Keratinocyte (primary cell): ENCODE measurements around the gene LPCAT2. TPM values are rescaled to one million over a fixed set of nuclear protein-coding genes. Genes with fewer than 3 reads are reported as not detected.
A peak's percentile ranks its signal among the peaks of the same experiment; 100 is the strongest.

Source experiments
- DNase-seq: peaks from one replicate; pipeline ENCODE4 v3.0.0-alpha.2; 2011; ENCODE audit warnings: low read depth, missing footprints, low spot score
- FAIRE-seq: peaks from 2 replicates; lab custom pipeline; 2011; peaks lifted over from hg19 to GRCh38; lab: Jason Lieb, UNC
- H2AFZ ChIP-seq: 2 replicates; pipeline ENCODE4 v1.6.0; 2012; ENCODE audit warnings: low read length, control low read depth, inconsistent platforms; ENCODE audit not compliant: control insufficient read depth
- H3K27ac ChIP-seq: 2 replicates; pipeline ENCODE4 v1.5.1; 2011; ENCODE audit warnings: low read length; ENCODE audit not compliant: control insufficient read depth, insufficient read depth
- H3K27me3 ChIP-seq: 3 replicates; pipeline ENCODE4 v1.6.0; 2011; ENCODE audit warnings: low read length; ENCODE audit not compliant: control insufficient read depth, insufficient read depth; ENCODE audit errors: extremely low read depth
- H3K36me3 ChIP-seq, 2 experiments: 2 replicates in 1 of 2; 3 replicates in 1 of 2; pipeline ENCODE4 v1.5.1; 2011; ENCODE audit warnings: low read length in 2 of 2, mild to moderate bottlenecking in 1 of 2; ENCODE audit not compliant: control insufficient read depth in 2 of 2, insufficient read depth in 2 of 2; ENCODE audit errors: extremely low read depth in 1 of 2
- H3K4me1 ChIP-seq: 3 replicates; pipeline ENCODE4 v1.5.1; 2011; ENCODE audit warnings: low read length; ENCODE audit not compliant: control insufficient read depth, insufficient read depth; ENCODE audit errors: extremely low read depth
- H3K4me2 ChIP-seq: 3 replicates; pipeline ENCODE4 v1.6.0; 2011; ENCODE audit warnings: low read depth, low read length; ENCODE audit not compliant: control insufficient read depth, insufficient read depth; ENCODE audit errors: extremely low read depth
- H3K4me3 ChIP-seq, 3 experiments: fragments of 200-600 bp in 1 of 3; sonication (generic) in 1 of 3; 2 replicates in 2 of 3; 3 replicates in 1 of 3; pipeline ENCODE4 v1.5.1; 2011 to 2016; ENCODE audit warnings: low read length in 3 of 3, mild to moderate bottlenecking in 3 of 3, control low read depth in 2 of 3, inconsistent platforms in 1 of 3, low read depth in 1 of 3, mixed read lengths in 1 of 3, mixed run types in 1 of 3, moderate library complexity in 1 of 3; ENCODE audit not compliant: control insufficient read depth in 2 of 3, insufficient read depth in 2 of 3; ENCODE audit errors: extremely low read depth in 1 of 3
- H3K79me2 ChIP-seq: 2 replicates; pipeline ENCODE4 v1.6.0; 2012; ENCODE audit warnings: low read length; ENCODE audit not compliant: control insufficient read depth, insufficient read depth
- H3K9ac ChIP-seq: 3 replicates; pipeline ENCODE4 v1.6.0; 2011; ENCODE audit warnings: low read length; ENCODE audit not compliant: control insufficient read depth, insufficient read depth; ENCODE audit errors: extremely low read depth
- H3K9me1 ChIP-seq: 3 replicates; pipeline ENCODE4 v1.6.0; 2011; ENCODE audit warnings: low read length; ENCODE audit not compliant: control insufficient read depth, insufficient read depth; ENCODE audit errors: extremely low read depth
- H3K9me3 ChIP-seq: 2 replicates; pipeline ENCODE4 v1.5.1; 2012; ENCODE audit warnings: low read depth, low read length; ENCODE audit not compliant: control insufficient read depth
- H4K20me1 ChIP-seq: 3 replicates; pipeline ENCODE4 v1.6.0; 2011; ENCODE audit warnings: low read length; ENCODE audit not compliant: control insufficient read depth, insufficient read depth; ENCODE audit errors: extremely low read depth
- CTCF ChIP-seq, 3 experiments: IDR thresholded peaks in 1 of 3; conservative IDR thresholded peaks in 1 of 3; optimal IDR thresholded peaks in 1 of 3; 2 replicates in 2 of 3; 3 replicates in 1 of 3; pipeline versions ENCODE3 to v1.5.1; 2011; ENCODE audit warnings: low read length in 3 of 3, mild to moderate bottlenecking in 3 of 3, moderate library complexity in 2 of 3, control low read depth in 1 of 3, inconsistent platforms in 1 of 3; ENCODE audit not compliant: insufficient read depth in 2 of 3; ENCODE audit errors: extremely low read depth in 1 of 3
- EZH2 ChIP-seq: IDR thresholded peaks from one replicate; pipeline ENCODE4 v1.6.1; 2012; ENCODE audit warnings: inconsistent platforms, mild to moderate bottlenecking, low read length, moderate library complexity
- dilution Hi-C: fragments of 300-500 bp; cut with MboI; formaldehyde crosslinking; loops from one replicate; pipeline ENCODE4 v1.7.0; 2020; ENCODE audit warnings: low sequenced_read_pairs; ENCODE audit not compliant: extremely low pct_ligation_motif_present
- polyA plus RNA-seq, 5 experiments: library from polyadenylated mRNA; depleted of rRNA in 3 of 5; stranded (reverse) in 3 of 5; stranded (forward) in 1 of 5; unstranded in 1 of 5; fragments of >200 nt; gene quantifications; 1 replicate in 1 of 5; 2 replicates in 3 of 5; 3 replicates in 1 of 5; pipeline versions ENCODE4 v1.2.1 to v1.2.3, GENCODE V29; 2011 to 2012; ENCODE audit warnings: missing spikeins in 2 of 5, low read depth in 1 of 5, low replicate concordance in 1 of 5

The LPCAT2 gene
- polyA plus RNA-seq, 1 donor (not counting 4 experiments of a cell fraction or from before 2014, with no cell fraction given) = 54.4 TPM

DNA sequence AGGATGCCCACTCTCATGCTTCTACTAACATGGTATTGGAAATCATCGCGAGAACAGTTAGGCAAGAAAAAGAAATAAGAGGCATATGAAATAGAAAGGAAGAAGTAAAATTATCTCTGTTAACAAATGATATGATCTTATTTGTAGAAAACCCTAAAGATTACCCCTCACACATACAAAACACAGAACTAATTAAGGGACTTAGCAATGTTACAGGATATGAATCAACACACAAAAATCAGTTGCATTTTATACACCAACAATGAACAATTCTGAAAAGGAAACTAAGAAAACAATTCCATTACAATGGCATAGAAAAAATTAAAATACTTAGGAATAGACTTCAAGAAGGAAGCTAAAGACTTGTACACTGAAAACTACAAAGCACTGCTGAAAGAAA lies 54.9 kb downstream of the LPCAT2 start:
- peaks cover 8% of the 10 kb centered on the region for H3K79me2 ChIP-seq
- peaks cover 27% of the 10 kb centered on the region for H3K4me1 ChIP-seq
- no peak overlapping the region for H3K4me3 ChIP-seq
- no peaks in the 10 kb centered on the region for H3K9me1 ChIP-seq
- H3K36me3 ChIP-seq = peaks cover 0 to 4% of the 10 kb centered on the region in 2 experiments
- TF ChIP-seq EZH2 (no peak), CTCF (optimal IDR thresholded peaks at IDR 0.05 in 1 of 3, IDR thresholded peaks at IDR 0.05 in 1 of 3, conservative IDR thresholded peaks at IDR 0.05 in 1 of 3; ENCODE audit: extremely low read depth in 1 of 3, insufficient read depth in 2 of 3, low read length in 3 of 3) (no peak)
- DNase-seq (no peak), FAIRE-seq (no peak)
- no peak overlapping the region for H2AFZ ChIP-seq
- no peaks in the 10 kb centered on the region for H3K9me3 ChIP-seq
- no peaks in the 10 kb centered on the region for H3K27me3 ChIP-seq
- no peak overlapping the region for H3K9ac ChIP-seq
- H3K27ac ChIP-seq = peak overlapping the region; percentile 22
- dilution Hi-C loops = no loop called here
- peak overlapping the region; percentile 33 for H3K4me2 ChIP-seq
- H4K20me1 ChIP-seq = no peaks in the 10 kb centered on the region

DNA sequence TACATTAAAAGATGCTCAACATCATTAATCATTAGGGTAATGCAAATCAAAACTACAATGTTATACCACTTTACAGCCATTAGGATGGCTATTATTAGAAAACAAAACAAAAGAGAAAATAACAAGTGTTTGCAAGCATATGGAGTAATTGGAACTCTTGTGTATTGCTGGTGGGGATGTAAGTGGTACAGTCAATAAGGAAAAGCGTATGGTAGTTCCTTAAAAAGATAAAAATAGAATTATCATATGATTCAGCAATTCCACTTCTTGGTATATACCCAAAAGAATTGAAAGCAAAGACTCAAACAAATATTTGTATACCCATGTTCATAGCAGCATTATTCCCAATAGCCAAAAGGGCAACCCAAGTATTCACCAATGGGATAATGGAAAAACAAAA lies 56.2 kb downstream of the LPCAT2 start:
- Histone ChIP-seq H3K36me3 (peaks cover 0 to 4% of the 10 kb centered on the region in 2 experiments), H3K4me3 (no peak overlapping the region), H3K27ac (no peak overlapping the region), H4K20me1 (no peaks in the 10 kb centered on the region), H3K27me3 (no peaks in the 10 kb centered on the region), H3K4me1 (peaks cover 33% of the 10 kb centered on the region), H3K9ac (no peak overlapping the region), H3K9me3 (no peaks in the 10 kb centered on the region), H3K4me2 (no peak overlapping the region), H3K79me2 (peaks cover 13% of the 10 kb centered on the region), H2AFZ (no peak overlapping the region), H3K9me1 (no peaks in the 10 kb centered on the region)
- DNase-seq (no peak), FAIRE-seq (no peak)
- dilution Hi-C loops = no loop called here
- TF ChIP-seq EZH2 (no peak), CTCF (optimal IDR thresholded peaks at IDR 0.05 in 1 of 3, IDR thresholded peaks at IDR 0.05 in 1 of 3, conservative IDR thresholded peaks at IDR 0.05 in 1 of 3; ENCODE audit: extremely low read depth in 1 of 3, insufficient read depth in 2 of 3, low read length in 3 of 3) (no peak)
